ENCODE measurements around the gene XXYLT1. TPM values are rescaled to one million over a fixed set of nuclear protein-coding genes. Genes with fewer than 3 reads are reported as not detected.

XXYLT1 gene
- total and polyA plus RNA-seq, 7 donors, result 2.5 to 13.8 (median 11.1) TPM

GRCh38 chr3:195172896-195173295, 98.1 kb downstream of the XXYLT1 start:
- Histone ChIP-seq H3K36me3 (no peaks in the 10 kb centered on the region), H3K27ac (peak overlapping the region in 3 of 4 donors; percentile 55 to 72 (median 72)), H3K9me3 (no peaks in the 10 kb centered on the region), H3K4me1 (peaks cover 0 to 30% (median 23%) of the 10 kb centered on the region in 4 donors), H3K4me3 (no peak overlapping the region), H3K27me3 (no peaks in the 10 kb centered on the region)
- WGBS, 2 donors, result 89 to 92% methylated on average over 7 of the region's 7 CpGs
- intact Hi-C loops (cut with DNase I), result no loop called here
- DNase-seq, result no peak
- TF ChIP-seq POLR2AphosphoS5 (IDR thresholded peaks at IDR 0.05) (no peak), EP300 (IDR thresholded peaks at IDR 0.05) (no peak), POLR2A (IDR thresholded peaks at IDR 0.05) (no peak)

GRCh38 chr3:195172039-195172684, 98.8 kb downstream of the XXYLT1 start:
- no peak for DNase-seq
- Histone ChIP-seq H3K4me3 (peak overlapping the region in 3 of 4 donors; percentile 3 to 18 (median 8)), H3K27ac (peak overlapping the region; percentile 17 to 72 (median 64)), H3K36me3 (no peaks in the 10 kb centered on the region), H3K27me3 (no peaks in the 10 kb centered on the region), H3K4me1 (peaks cover 0 to 30% (median 23%) of the 10 kb centered on the region in 4 donors), H3K9me3 (no peaks in the 10 kb centered on the region)
- WGBS, 2 donors, result 56 to 79% methylated on average over 11 of the region's 11 CpGs
- intact Hi-C loops (cut with DNase I), result no loop called here
- TF ChIP-seq POLR2AphosphoS5 (IDR thresholded peaks at IDR 0.05) (no peak), EP300 (IDR thresholded peaks at IDR 0.05) (no peak), CTCF (IDR thresholded peaks at IDR 0.05) (no peak), POLR2A (IDR thresholded peaks at IDR 0.05) (no peak)

GRCh38 chr3:195171093-195171873, 99.7 kb downstream of the XXYLT1 start:
- 85 to 86% methylated on average over 15 of the region's 15 CpGs for WGBS, 2 donors
- TF ChIP-seq CTCF (IDR thresholded peaks at IDR 0.05), result no peak
- no peak for TF ChIP-seq POLR2AphosphoS5 (IDR thresholded peaks at IDR 0.05)
- no peak for DNase-seq
- no peak overlapping the region for H3K4me3 ChIP-seq
- peaks cover 0 to 30% (median 23%) of the 10 kb centered on the region in 4 donors for H3K4me1 ChIP-seq
- no peaks in the 10 kb centered on the region for H3K27me3 ChIP-seq
- H3K9me3 ChIP-seq, result no peaks in the 10 kb centered on the region
- no peaks in the 10 kb centered on the region for H3K36me3 ChIP-seq
- peak overlapping the region; percentile 19 to 72 (median 64) for H3K27ac ChIP-seq
- intact Hi-C loops (cut with DNase I), result no loop called here

- Histone ChIP-seq H3K36me3 (no peaks in the 10 kb centered on the region), H3K9me3 (no peaks in the 10 kb centered on the region), H3K4me1 (peaks cover 0 to 30% (median 23%) of the 10 kb centered on the region in 4 donors), H3K27me3 (no peaks in the 10 kb centered on the region), H3K27ac (peak overlapping the region; percentile 13 to 72 (median 17)), H3K4me3 (no peak overlapping the region)
- 94 to 95% methylated on average over 5 of the region's 5 CpGs for WGBS, 2 donors
- intact Hi-C loops (cut with DNase I), result no loop called here
- TF ChIP-seq POLR2AphosphoS5 (IDR thresholded peaks at IDR 0.05) (no peak), EP300 (IDR thresholded peaks at IDR 0.05) (no peak), POLR2A (IDR thresholded peaks at IDR 0.05) (no peak), CTCF (IDR thresholded peaks at IDR 0.05) (no peak)
- no peak for DNase-seq
Measured at GRCh38 chr3:195170496-195170895, 100.5 kb downstream of the XXYLT1 start.

- no peaks in the 10 kb centered on the region for H3K36me3 ChIP-seq
Measured at GRCh38 chr3:195169011-195169649, 101.8 kb downstream of the XXYLT1 start.

More at GRCh38 chr3:195169011-195169649, 101.8 kb downstream of the XXYLT1 start:
- Histone ChIP-seq H3K27me3 (no peaks in the 10 kb centered on the region), H3K9me3 (no peaks in the 10 kb centered on the region), H3K4me3 (no peak overlapping the region), H3K4me1 (peaks cover 0 to 30% (median 23%) of the 10 kb centered on the region in 4 donors), H3K27ac (no peak overlapping the region)
- intact Hi-C loops (cut with DNase I), result no loop called here
- 94 to 95% methylated on average over 23 of the region's 23 CpGs for WGBS, 2 donors
- TF ChIP-seq CTCF (IDR thresholded peaks at IDR 0.05) (no peak), POLR2AphosphoS5 (IDR thresholded peaks at IDR 0.05) (no peak), EP300 (IDR thresholded peaks at IDR 0.05) (no peak), POLR2A (IDR thresholded peaks at IDR 0.05) (no peak)
- DNase-seq, result peak; percentile 42
